ENCODE measurements around the gene MPPED1.

MPPED1 gene

GRCh38 chr22:43481568-43482317, 69.9 kb downstream of the MPPED1 start:
- Histone ChIP-seq H3K4me3 (no peak overlapping the region), H3K9ac (ENCODE audit: insufficient read length) (no peak overlapping the region), H3K9me3 (ENCODE audit: low read depth, low read length) (no peaks in the 10 kb centered on the region), H3K36me3 (ENCODE audit: insufficient read depth, low read length) (no peaks in the 10 kb centered on the region), H3K27ac (no peak overlapping the region)
- no peak for DNase-seq (ENCODE audit: low read depth, low spot score)
- TF ChIP-seq EZH2 (IDR thresholded peaks at IDR 0.05) = no peak
- no peak for TF ChIP-seq POLR2AphosphoS5 (IDR thresholded peaks at IDR 0.05; ENCODE audit: borderline replicate concordance, low read depth, low read length)
- no peak for TF ChIP-seq FOXP2 (optimal IDR thresholded peaks at IDR 0.05; ENCODE audit: control extremely low read depth, extremely low read length, insufficient read depth)

- Histone ChIP-seq H3K9ac (ENCODE audit: insufficient read length) (no peak overlapping the region), H3K27ac (no peak overlapping the region), H3K36me3 (ENCODE audit: insufficient read depth, low read length) (no peaks in the 10 kb centered on the region), H3K4me3 (no peak overlapping the region), H3K9me3 (ENCODE audit: low read depth, low read length) (no peaks in the 10 kb centered on the region)
- no peak for TF ChIP-seq EZH2 (IDR thresholded peaks at IDR 0.05)
- TF ChIP-seq FOXP2 (optimal IDR thresholded peaks at IDR 0.05; ENCODE audit: control extremely low read depth, extremely low read length, insufficient read depth) = no peak
- no peak for TF ChIP-seq POLR2AphosphoS5 (IDR thresholded peaks at IDR 0.05; ENCODE audit: borderline replicate concordance, low read depth, low read length)
- no peak for DNase-seq (ENCODE audit: low read depth, low spot score)
Observed at GRCh38 chr22:43482318-43482625, 70.5 kb downstream of the MPPED1 start.

- no peak overlapping the region for H3K27ac ChIP-seq
- H3K36me3 ChIP-seq (ENCODE audit: insufficient read depth, low read length) = no peaks in the 10 kb centered on the region
- no peak for DNase-seq (ENCODE audit: low read depth, low spot score)
- TF ChIP-seq EZH2 (IDR thresholded peaks at IDR 0.05) (no peak), POLR2AphosphoS5 (IDR thresholded peaks at IDR 0.05; ENCODE audit: borderline replicate concordance, low read depth, low read length) (no peak), FOXP2 (optimal IDR thresholded peaks at IDR 0.05; ENCODE audit: control extremely low read depth, extremely low read length, insufficient read depth) (no peak)
- H3K9ac ChIP-seq (ENCODE audit: insufficient read length) = no peak overlapping the region
- H3K9me3 ChIP-seq (ENCODE audit: low read depth, low read length) = no peaks in the 10 kb centered on the region
- H3K4me3 ChIP-seq = no peak overlapping the region
Observed at GRCh38 chr22:43483266-43483665, 71.5 kb downstream of the MPPED1 start.

- Histone ChIP-seq H3K36me3 (ENCODE audit: insufficient read depth, low read length) (no peaks in the 10 kb centered on the region), H3K4me3 (no peak overlapping the region), H3K27ac (no peak overlapping the region), H3K9me3 (ENCODE audit: low read depth, low read length) (no peaks in the 10 kb centered on the region), H3K9ac (ENCODE audit: insufficient read length) (no peak overlapping the region)
- TF ChIP-seq EZH2 (IDR thresholded peaks at IDR 0.05) (no peak), FOXP2 (optimal IDR thresholded peaks at IDR 0.05; ENCODE audit: control extremely low read depth, extremely low read length, insufficient read depth) (no peak)
- DNase-seq (ENCODE audit: low read depth, low spot score) = no peak
Observed at GRCh38 chr22:43483669-43484068, 71.9 kb downstream of the MPPED1 start.

- no peaks in the 10 kb centered on the region for H3K36me3 ChIP-seq (ENCODE audit: insufficient read depth, low read length)
- no peaks in the 10 kb centered on the region for H3K9me3 ChIP-seq (ENCODE audit: low read depth, low read length)
- DNase-seq (ENCODE audit: low read depth, low spot score) = no peak
- TF ChIP-seq EZH2 (IDR thresholded peaks at IDR 0.05) = no peak
- no peak for TF ChIP-seq POLR2AphosphoS5 (IDR thresholded peaks at IDR 0.05; ENCODE audit: borderline replicate concordance, low read depth, low read length)
- TF ChIP-seq FOXP2 (optimal IDR thresholded peaks at IDR 0.05; ENCODE audit: control extremely low read depth, extremely low read length, insufficient read depth) = no peak
- H3K4me3 ChIP-seq = no peak overlapping the region
- H3K27ac ChIP-seq = no peak overlapping the region
- H3K9ac ChIP-seq (ENCODE audit: insufficient read length) = no peak overlapping the region
Observed at GRCh38 chr22:43484227-43484626, 72.4 kb downstream of the MPPED1 start.

- DNase-seq (ENCODE audit: low read depth, low spot score) = no peak
- H3K27ac ChIP-seq = no peak overlapping the region
- no peak overlapping the region for H3K4me3 ChIP-seq
- TF ChIP-seq EZH2 (IDR thresholded peaks at IDR 0.05) = no peak
- TF ChIP-seq FOXP2 (optimal IDR thresholded peaks at IDR 0.05; ENCODE audit: control extremely low read depth, extremely low read length, insufficient read depth) = no peak
- TF ChIP-seq POLR2AphosphoS5 (IDR thresholded peaks at IDR 0.05; ENCODE audit: borderline replicate concordance, low read depth, low read length) = no peak
- H3K36me3 ChIP-seq (ENCODE audit: insufficient read depth, low read length) = no peaks in the 10 kb centered on the region
- H3K9ac ChIP-seq (ENCODE audit: insufficient read length) = no peak overlapping the region
- no peaks in the 10 kb centered on the region for H3K9me3 ChIP-seq (ENCODE audit: low read depth, low read length)
Observed at GRCh38 chr22:43485502-43486089, 73.8 kb downstream of the MPPED1 start.

- H3K4me3 ChIP-seq = no peak overlapping the region
- no peak overlapping the region for H3K27ac ChIP-seq
- H3K9me3 ChIP-seq (ENCODE audit: low read depth, low read length) = no peaks in the 10 kb centered on the region
- no peak for DNase-seq (ENCODE audit: low read depth, low spot score)
- no peak overlapping the region for H3K9ac ChIP-seq (ENCODE audit: insufficient read length)
- no peaks in the 10 kb centered on the region for H3K36me3 ChIP-seq (ENCODE audit: insufficient read depth, low read length)
- TF ChIP-seq POLR2AphosphoS5 (IDR thresholded peaks at IDR 0.05; ENCODE audit: borderline replicate concordance, low read depth, low read length) = no peak
- no peak for TF ChIP-seq FOXP2 (optimal IDR thresholded peaks at IDR 0.05; ENCODE audit: control extremely low read depth, extremely low read length, insufficient read depth)
- no peak for TF ChIP-seq EZH2 (IDR thresholded peaks at IDR 0.05)
Observed at GRCh38 chr22:43487311-43488030, 75.7 kb downstream of the MPPED1 start.

- DNase-seq (ENCODE audit: low read depth, low spot score) = no peak
- H3K9me3 ChIP-seq (ENCODE audit: low read depth, low read length) = no peaks in the 10 kb centered on the region
- no peak overlapping the region for H3K27ac ChIP-seq
- TF ChIP-seq POLR2AphosphoS5 (IDR thresholded peaks at IDR 0.05; ENCODE audit: borderline replicate concordance, low read depth, low read length) (no peak), EZH2 (IDR thresholded peaks at IDR 0.05) (no peak), FOXP2 (optimal IDR thresholded peaks at IDR 0.05; ENCODE audit: control extremely low read depth, extremely low read length, insufficient read depth) (no peak)
- H3K9ac ChIP-seq (ENCODE audit: insufficient read length) = no peak overlapping the region
- no peaks in the 10 kb centered on the region for H3K36me3 ChIP-seq (ENCODE audit: insufficient read depth, low read length)
- H3K4me3 ChIP-seq = no peak overlapping the region
Observed at GRCh38 chr22:43488031-43488866, 76.4 kb downstream of the MPPED1 start.
